A549 (cell line): Measurements from ENCODE around the gene PLCD1. TPM values are rescaled to one million over a fixed set of nuclear protein-coding genes. Genes with fewer than 3 reads are reported as not detected.

Experiments used
- ATAC-seq, 2 experiments: fragments of 200-7000 bp in 1 of 2; fragments of >200 bp in 1 of 2; cut with Nextera tagmentation in 1 of 2; cut with Tn5 transposase in 1 of 2; 3 replicates each; pipeline versions ENCODE4 v1.8.0 to v1.9.1; 2018 to 2020; ENCODE audit warnings: mild to moderate bottlenecking in 1 of 2, moderate library complexity in 1 of 2
- CTCF ChIA-PET: fragments of 300-600 bp; sonication (Branson Sonifier 250); formaldehyde crosslinking; extraction: SDS; loops from one replicate; lab custom pipeline; 2021; ENCODE audit warnings: antibody characterized with exemption, inconsistent platforms; lab: Yijun Ruan, JAX
- POLR2A ChIA-PET: fragments of 350-600 bp; formaldehyde crosslinking; extraction: SDS; loops from one replicate; lab custom pipeline; 2021; ENCODE audit warnings: antibody characterized with exemption, inconsistent platforms; lab: Yijun Ruan, JAX
- DNase-seq, 2 experiments: peaks; one replicate each; pipeline versions ENCODE4 v3.0.0 to v3.0.0-alpha.2; 2011 to 2016; ENCODE audit warnings: low read depth in 1 of 2, low spot score in 1 of 2
- FAIRE-seq: peaks from 2 replicates; lab custom pipeline; 2011; peaks lifted over from hg19 to GRCh38; lab: Jason Lieb, UNC
- H3K27ac ChIP-seq, 2 experiments: fragments of >200 bp; sonication (Bioruptor Twin); formaldehyde crosslinking; 3 replicates each; pipeline ENCODE4 v1.5.1; 2016 to 2017
- H3K4me1 ChIP-seq: fragments of >200 bp; sonication (Bioruptor Twin); formaldehyde crosslinking; 3 replicates; pipeline ENCODE4 v1.6.1; 2016
- H3K4me2 ChIP-seq: fragments of >200 bp; sonication (Bioruptor Twin); formaldehyde crosslinking; 3 replicates; pipeline ENCODE4 v1.6.1; 2016
- H3K4me3 ChIP-seq: fragments of >200 bp; sonication (Bioruptor Twin); formaldehyde crosslinking; 3 replicates; pipeline ENCODE4 v1.5.1; 2016
- H3K9me3 ChIP-seq: fragments of >200 bp; sonication (Bioruptor Twin); formaldehyde crosslinking; 3 replicates; pipeline ENCODE4 v1.6.1; 2016
- ATOH8 ChIP-seq: fragments of 250-450 bp; sonication (Bioruptor Pico); IDR thresholded peaks from 2 replicates; pipeline ENCODE4 v1.5.0; 2020; ENCODE audit warnings: low read depth, mild to moderate bottlenecking, moderate library complexity
- BCL3 ChIP-seq: fragments of >200 bp; sonication (Bioruptor Twin); formaldehyde crosslinking; IDR thresholded peaks from 3 replicates; pipeline ENCODE4 v1.6.1; 2016
- CEBPB ChIP-seq, 2 experiments: fragments of >200 bp in 1 of 2; sonication (Bioruptor Twin) in 1 of 2; formaldehyde crosslinking in 1 of 2; IDR thresholded peaks; 2 replicates each; pipeline ENCODE4 v1.6.1; 2012 to 2016
- CHD2 ChIP-seq: fragments of 150-350 bp; IDR thresholded peaks from 2 replicates; pipeline ENCODE4 v1.6.1; 2014; ENCODE audit warnings: low read length; ENCODE audit not compliant: partially characterized antibody
- CHD4 ChIP-seq: fragments of 200-600 bp; sonication (generic); IDR thresholded peaks from 2 replicates; pipeline ENCODE4 v1.6.1; 2016; ENCODE audit warnings: antibody characterized with exemption, mild to moderate bottlenecking, borderline replicate concordance
- EHMT2 ChIP-seq: fragments of 200-600 bp; sonication (generic); IDR thresholded peaks from 2 replicates; pipeline ENCODE4 v1.6.1; 2016; ENCODE audit warnings: antibody characterized with exemption, low read depth, mild to moderate bottlenecking, moderate library complexity
- EP300 ChIP-seq, 2 experiments: fragments of >200 bp; sonication (Bioruptor Twin); formaldehyde crosslinking; IDR thresholded peaks; 2 replicates in 1 of 2; 3 replicates in 1 of 2; pipeline ENCODE4 v1.6.1; 2016 to 2017
- FOXS1 ChIP-seq: fragments of 250-450 bp; sonication (Bioruptor Pico); IDR thresholded peaks from 2 replicates; pipeline ENCODE4 v1.5.0; 2020; ENCODE audit warnings: mild to moderate bottlenecking, moderate library complexity
- HDAC2 ChIP-seq: fragments of 200-600 bp; sonication (generic); IDR thresholded peaks from 2 replicates; pipeline ENCODE4 v1.6.1; 2016
- HEYL ChIP-seq: fragments of 250-450 bp; sonication (Bioruptor Pico); IDR thresholded peaks from 2 replicates; pipeline ENCODE4 v1.8.0; 2021; ENCODE audit warnings: mild to moderate bottlenecking, moderate library complexity
- HMGXB4 ChIP-seq: fragments of 250-450 bp; sonication (Bioruptor Pico); IDR thresholded peaks from 2 replicates; pipeline ENCODE4 v1.5.0; 2021; ENCODE audit warnings: mild to moderate bottlenecking, moderate library complexity, borderline replicate concordance
- HOXA7 ChIP-seq: fragments of 250-450 bp; sonication (Bioruptor Pico); IDR thresholded peaks from 2 replicates; pipeline ENCODE4 v1.5.0; 2020; ENCODE audit warnings: mild to moderate bottlenecking, moderate library complexity
- JUN ChIP-seq, 2 experiments: fragments of >200 bp; sonication (Bioruptor Twin); formaldehyde crosslinking; IDR thresholded peaks; 2 replicates in 1 of 2; 3 replicates in 1 of 2; pipeline ENCODE4 v1.6.1; 2016 to 2017
- KDM5A ChIP-seq: fragments of 200-600 bp; sonication (generic); IDR thresholded peaks from 2 replicates; pipeline ENCODE4 v1.6.1; 2016; ENCODE audit warnings: antibody characterized with exemption, mild to moderate bottlenecking
- MAX ChIP-seq: IDR thresholded peaks from 2 replicates; pipeline ENCODE4 v1.6.1; 2012
- MYC ChIP-seq: IDR thresholded peaks from 2 replicates; pipeline ENCODE4 v1.6.1; 2012; ENCODE audit warnings: mild to moderate bottlenecking, inconsistent platforms, low read length, improper control_type of control experiment, borderline replicate concordance
- PBX3 ChIP-seq: IDR thresholded peaks from 2 replicates; pipeline ENCODE4 v1.6.1; 2012
- PHF8 ChIP-seq: fragments of 200-600 bp; sonication (generic); IDR thresholded peaks from 2 replicates; pipeline ENCODE4 v1.6.1; 2016; ENCODE audit warnings: low read depth, mild to moderate bottlenecking, antibody characterized with exemption, moderate library complexity, borderline replicate concordance
- POLR2AphosphoS2 ChIP-seq: conservative IDR thresholded peaks from 2 replicates; pipeline ENCODE4 v1.6.1; 2012; ENCODE audit warnings: low read length, improper control_type of control experiment, inconsistent platforms
- SMC3 ChIP-seq: fragments of >200 bp; sonication (Bioruptor Twin); formaldehyde crosslinking; IDR thresholded peaks from 3 replicates; pipeline ENCODE4 v1.6.1; 2018; ENCODE audit warnings: inconsistent platforms
- TP53 ChIP-seq: fragments of 250-450 bp; sonication (Bioruptor Pico); IDR thresholded peaks from 2 replicates; pipeline ENCODE4 v1.5.0; 2021; ENCODE audit warnings: mild to moderate bottlenecking, moderate library complexity
- USF2 ChIP-seq: fragments of 450-650 bp; IDR thresholded peaks from 2 replicates; pipeline ENCODE4 v1.6.1; 2014; ENCODE audit warnings: antibody characterized with exemption
- ZC3H11A ChIP-seq: fragments of 450-650 bp; IDR thresholded peaks from 2 replicates; pipeline ENCODE4 v1.6.1; 2014; ENCODE audit warnings: antibody characterized with exemption, mild to moderate bottlenecking
- ZFP36 ChIP-seq: fragments of 450-650 bp; IDR thresholded peaks from 2 replicates; pipeline ENCODE4 v1.6.1; 2014; ENCODE audit warnings: borderline replicate concordance; ENCODE audit not compliant: partially characterized antibody
- ZNF302 ChIP-seq: fragments of 250-450 bp; sonication (Bioruptor Pico); IDR thresholded peaks from 2 replicates; pipeline ENCODE4 v1.9.0; 2021; ENCODE audit warnings: inconsistent platforms, mild to moderate bottlenecking, moderate library complexity
- ZSCAN20 ChIP-seq: fragments of 250-450 bp; sonication (Bioruptor Pico); IDR thresholded peaks from 2 replicates; pipeline ENCODE4 v1.8.0; 2022; ENCODE audit warnings: mild to moderate bottlenecking, moderate library complexity
- WGBS: methylation state at CpG from one replicate; pipeline ENCODE4 v1.1.6; 2017; ENCODE audit errors: missing lambda C conversion rate; 5-methylcytosine and 5-hydroxymethylcytosine counted together
- polyA plus RNA-seq, 4 experiments: library from polyadenylated mRNA; depleted of rRNA in 3 of 4; stranded (reverse); fragments of >200 nt; fragmentation: RNase III in 1 of 4; extraction: RNeasy Plus Mini Kit Qiagen cat#74134 plus additional on column Dnase treatment in 1 of 4; gene quantifications; 2 replicates in 3 of 4; 3 replicates in 1 of 4; pipeline ENCODE4 v1.2.3, GENCODE V29; 2011 to 2017

The PLCD1 gene
- polyA plus RNA-seq, 2 of the 4 experiments (the other 2 are of a cell fraction) = 3.9 to 4.8 TPM

- Histone ChIP-seq H3K4me3 (no peak within 1 kb of the TSS), H3K27ac (no peak within 1 kb of the TSS), H3K9me3 (no peaks in the 10 kb centered on the region)
- TF ChIP-seq HMGXB4 (CRISPR knock-in tag) (no peak), HEYL (CRISPR knock-in tag) (no peak), CEBPB (IDR thresholded peaks at IDR 0.05) (no peak), ZSCAN20 (CRISPR knock-in tag) (no peak), ZNF302 (no peak), HDAC2 (no peak), CHD4 (no peak), ATOH8 (no peak), BCL3 (no peak), CHD2 (no peak), ZFP36 (no peak), EP300 (IDR thresholded peaks at IDR 0.05) (no peak), USF2 (no peak), MAX (no peak)
- TF ChIP-seq, all 56 proteins: peak for 0
- CTCF ChIA-PET = interaction anchor here (1.2 to 1.4 kb wide), 2 partner anchors 10 to 38 kb away, joined by 3 read pairs; partner anchors contain the start of gene PLCD1
- H3K4me2 ChIP-seq = no peak within 1 kb of the TSS
- DNase-seq = no peak
- ATAC-seq = no peak
- H3K4me1 ChIP-seq = no peaks in the 10 kb centered on the region
- 89% methylated on average over 67 of the region's 67 CpGs for WGBS
- FAIRE-seq = no peak
- POLR2A ChIA-PET = no interaction called here
Measured at GRCh38 chr3:38039101-38039898, 9.9 kb upstream of the PLCD1 start, which contains the start of gene DLEC1. Gene DLEC1, plus strand, starts transcription at chr3:38039208. Its CDS starts 18 bp downstream, at chr3:38039226.

- ATAC-seq (no peak), FAIRE-seq (no peak), DNase-seq (no peak)
Measured at GRCh38 chr3:38038447-38038911, 9.0 kb upstream of the PLCD1 start.

More at GRCh38 chr3:38038447-38038911, 9.0 kb upstream of the PLCD1 start:
- Histone ChIP-seq H3K4me1 (no peaks in the 10 kb centered on the region), H3K4me3 (no peak overlapping the region), H3K4me2 (no peak overlapping the region), H3K9me3 (no peaks in the 10 kb centered on the region), H3K27ac (no peak overlapping the region)
- ChIA-PET POLR2A (no interaction called here), CTCF (no interaction called here)
- no peak for TF ChIP-seq ZC3H11A
- TF ChIP-seq POLR2AphosphoS2 = no peak
- no peak for TF ChIP-seq HOXA7 (CRISPR knock-in tag)
- TF ChIP-seq PHF8 = no peak
- TF ChIP-seq FOXS1 = no peak
- TF ChIP-seq JUN (IDR thresholded peaks at IDR 0.05) = no peak
- TF ChIP-seq ZFP36 = no peak
- TF ChIP-seq TP53 (CRISPR knock-in tag) = no peak
- no peak for TF ChIP-seq EHMT2
- no peak for TF ChIP-seq KDM5A
- no peak for TF ChIP-seq ZSCAN20 (CRISPR knock-in tag)
- TF ChIP-seq MYC = no peak
- no peak for TF ChIP-seq MAX
- no peak for TF ChIP-seq SMC3
- TF ChIP-seq PBX3 = no peak
- 61% methylated on average over 5 of the region's 5 CpGs for WGBS
